ENCODE results near the gene POLR1B. TPM values are rescaled to one million over a fixed set of nuclear protein-coding genes. Genes with fewer than 3 reads are reported as not detected.

Gene POLR1B
- total and polyA plus RNA-seq, 2 experiments from 2014 or later, result 15.4 to 58.3 TPM

DNA sequence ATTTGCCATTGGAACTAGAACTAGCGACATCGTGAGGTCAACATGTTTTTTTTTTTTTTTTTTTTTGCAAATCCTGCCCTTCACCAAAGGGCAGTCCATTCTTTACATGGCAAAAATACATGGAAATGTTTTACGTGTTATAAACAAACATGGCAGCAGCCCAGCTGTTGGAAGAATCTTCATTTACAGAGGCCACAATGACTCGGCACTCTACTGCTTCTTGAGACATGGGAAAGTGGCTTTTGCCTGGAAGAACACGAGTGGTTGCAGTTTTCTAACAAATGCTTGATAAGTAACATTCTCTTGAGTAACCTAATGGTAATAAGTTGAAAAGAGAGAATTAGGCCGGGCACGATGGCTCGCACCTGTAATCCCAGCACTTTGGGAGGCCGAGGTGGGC is 22.8 kb upstream of the POLR1B start:
- H3K4me1 Mint-ChIP-seq, result no peaks in the 10 kb centered on the region
- DNase-seq (ENCODE audit: low spot score), result no peak
- H3K36me3 Mint-ChIP-seq (ENCODE audit: low read depth), result peaks cover 79% of the 10 kb centered on the region

More for the DNA sequence above, 22.8 kb upstream of the POLR1B start:
- Histone ChIP-seq H3K27me3 (ENCODE audit: insufficient read depth) (no peaks in the 10 kb centered on the region), H3K4me2 (no peak overlapping the region), H3K27ac (ENCODE audit: low read depth) (no peak overlapping the region), H3K79me2 (replicated peaks; ENCODE audit: insufficient read depth) (no peaks in the 10 kb centered on the region), H3K4me1 (ENCODE audit: insufficient read depth) (no peaks in the 10 kb centered on the region), H3K4me3 (no peak overlapping the region), H2AFZ (no peak overlapping the region), H3K36me3 (ENCODE audit: insufficient read depth) (peaks cover 10% of the 10 kb centered on the region), H4K20me1 (replicated peaks; ENCODE audit: insufficient read depth) (0 out of 2 replicates have a peak, but pooled peaks cover 4% of the 10 kb centered on the region), H3K9me2 (ENCODE audit: insufficient read depth) (no peaks in the 10 kb centered on the region), H3F3A (replicated peaks; ENCODE audit: low read depth) (no peaks in the 10 kb centered on the region)
- ATAC-seq, result no peak
- TF ChIP-seq ZNF114 (CRISPR knock-in tag; IDR thresholded peaks at IDR 0.05), result no peak
- TF ChIP-seq CREB1 (CRISPR knock-in tag; IDR thresholded peaks at IDR 0.05; ENCODE audit: low read depth), result no peak
- TF ChIP-seq, protein P1, sequence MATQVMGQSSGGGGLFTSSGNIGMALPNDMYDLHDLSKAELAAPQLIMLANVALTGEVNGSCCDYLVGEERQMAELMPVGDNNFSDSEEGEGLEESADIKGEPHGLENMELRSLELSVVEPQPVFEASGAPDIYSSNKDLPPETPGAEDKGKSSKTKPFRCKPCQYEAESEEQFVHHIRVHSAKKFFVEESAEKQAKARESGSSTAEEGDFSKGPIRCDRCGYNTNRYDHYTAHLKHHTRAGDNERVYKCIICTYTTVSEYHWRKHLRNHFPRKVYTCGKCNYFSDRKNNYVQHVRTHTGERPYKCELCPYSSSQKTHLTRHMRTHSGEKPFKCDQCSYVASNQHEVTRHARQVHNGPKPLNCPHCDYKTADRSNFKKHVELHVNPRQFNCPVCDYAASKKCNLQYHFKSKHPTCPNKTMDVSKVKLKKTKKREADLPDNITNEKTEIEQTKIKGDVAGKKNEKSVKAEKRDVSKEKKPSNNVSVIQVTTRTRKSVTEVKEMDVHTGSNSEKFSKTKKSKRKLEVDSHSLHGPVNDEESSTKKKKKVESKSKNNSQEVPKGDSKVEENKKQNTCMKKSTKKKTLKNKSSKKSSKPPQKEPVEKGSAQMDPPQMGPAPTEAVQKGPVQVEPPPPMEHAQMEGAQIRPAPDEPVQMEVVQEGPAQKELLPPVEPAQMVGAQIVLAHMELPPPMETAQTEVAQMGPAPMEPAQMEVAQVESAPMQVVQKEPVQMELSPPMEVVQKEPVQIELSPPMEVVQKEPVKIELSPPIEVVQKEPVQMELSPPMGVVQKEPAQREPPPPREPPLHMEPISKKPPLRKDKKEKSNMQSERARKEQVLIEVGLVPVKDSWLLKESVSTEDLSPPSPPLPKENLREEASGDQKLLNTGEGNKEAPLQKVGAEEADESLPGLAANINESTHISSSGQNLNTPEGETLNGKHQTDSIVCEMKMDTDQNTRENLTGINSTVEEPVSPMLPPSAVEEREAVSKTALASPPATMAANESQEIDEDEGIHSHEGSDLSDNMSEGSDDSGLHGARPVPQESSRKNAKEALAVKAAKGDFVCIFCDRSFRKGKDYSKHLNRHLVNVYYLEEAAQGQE (IDR thresholded peaks at IDR 0.05; ENCODE audit: unreplicated experiment), result no peak
- no peak for TF ChIP-seq NANOG (IDR thresholded peaks at IDR 0.05; ENCODE audit: borderline replicate concordance)
- TF ChIP-seq EZH2 (IDR thresholded peaks at IDR 0.05; ENCODE audit: low read depth, unreplicated experiment), result no peak
- TF ChIP-seq, protein P2, sequence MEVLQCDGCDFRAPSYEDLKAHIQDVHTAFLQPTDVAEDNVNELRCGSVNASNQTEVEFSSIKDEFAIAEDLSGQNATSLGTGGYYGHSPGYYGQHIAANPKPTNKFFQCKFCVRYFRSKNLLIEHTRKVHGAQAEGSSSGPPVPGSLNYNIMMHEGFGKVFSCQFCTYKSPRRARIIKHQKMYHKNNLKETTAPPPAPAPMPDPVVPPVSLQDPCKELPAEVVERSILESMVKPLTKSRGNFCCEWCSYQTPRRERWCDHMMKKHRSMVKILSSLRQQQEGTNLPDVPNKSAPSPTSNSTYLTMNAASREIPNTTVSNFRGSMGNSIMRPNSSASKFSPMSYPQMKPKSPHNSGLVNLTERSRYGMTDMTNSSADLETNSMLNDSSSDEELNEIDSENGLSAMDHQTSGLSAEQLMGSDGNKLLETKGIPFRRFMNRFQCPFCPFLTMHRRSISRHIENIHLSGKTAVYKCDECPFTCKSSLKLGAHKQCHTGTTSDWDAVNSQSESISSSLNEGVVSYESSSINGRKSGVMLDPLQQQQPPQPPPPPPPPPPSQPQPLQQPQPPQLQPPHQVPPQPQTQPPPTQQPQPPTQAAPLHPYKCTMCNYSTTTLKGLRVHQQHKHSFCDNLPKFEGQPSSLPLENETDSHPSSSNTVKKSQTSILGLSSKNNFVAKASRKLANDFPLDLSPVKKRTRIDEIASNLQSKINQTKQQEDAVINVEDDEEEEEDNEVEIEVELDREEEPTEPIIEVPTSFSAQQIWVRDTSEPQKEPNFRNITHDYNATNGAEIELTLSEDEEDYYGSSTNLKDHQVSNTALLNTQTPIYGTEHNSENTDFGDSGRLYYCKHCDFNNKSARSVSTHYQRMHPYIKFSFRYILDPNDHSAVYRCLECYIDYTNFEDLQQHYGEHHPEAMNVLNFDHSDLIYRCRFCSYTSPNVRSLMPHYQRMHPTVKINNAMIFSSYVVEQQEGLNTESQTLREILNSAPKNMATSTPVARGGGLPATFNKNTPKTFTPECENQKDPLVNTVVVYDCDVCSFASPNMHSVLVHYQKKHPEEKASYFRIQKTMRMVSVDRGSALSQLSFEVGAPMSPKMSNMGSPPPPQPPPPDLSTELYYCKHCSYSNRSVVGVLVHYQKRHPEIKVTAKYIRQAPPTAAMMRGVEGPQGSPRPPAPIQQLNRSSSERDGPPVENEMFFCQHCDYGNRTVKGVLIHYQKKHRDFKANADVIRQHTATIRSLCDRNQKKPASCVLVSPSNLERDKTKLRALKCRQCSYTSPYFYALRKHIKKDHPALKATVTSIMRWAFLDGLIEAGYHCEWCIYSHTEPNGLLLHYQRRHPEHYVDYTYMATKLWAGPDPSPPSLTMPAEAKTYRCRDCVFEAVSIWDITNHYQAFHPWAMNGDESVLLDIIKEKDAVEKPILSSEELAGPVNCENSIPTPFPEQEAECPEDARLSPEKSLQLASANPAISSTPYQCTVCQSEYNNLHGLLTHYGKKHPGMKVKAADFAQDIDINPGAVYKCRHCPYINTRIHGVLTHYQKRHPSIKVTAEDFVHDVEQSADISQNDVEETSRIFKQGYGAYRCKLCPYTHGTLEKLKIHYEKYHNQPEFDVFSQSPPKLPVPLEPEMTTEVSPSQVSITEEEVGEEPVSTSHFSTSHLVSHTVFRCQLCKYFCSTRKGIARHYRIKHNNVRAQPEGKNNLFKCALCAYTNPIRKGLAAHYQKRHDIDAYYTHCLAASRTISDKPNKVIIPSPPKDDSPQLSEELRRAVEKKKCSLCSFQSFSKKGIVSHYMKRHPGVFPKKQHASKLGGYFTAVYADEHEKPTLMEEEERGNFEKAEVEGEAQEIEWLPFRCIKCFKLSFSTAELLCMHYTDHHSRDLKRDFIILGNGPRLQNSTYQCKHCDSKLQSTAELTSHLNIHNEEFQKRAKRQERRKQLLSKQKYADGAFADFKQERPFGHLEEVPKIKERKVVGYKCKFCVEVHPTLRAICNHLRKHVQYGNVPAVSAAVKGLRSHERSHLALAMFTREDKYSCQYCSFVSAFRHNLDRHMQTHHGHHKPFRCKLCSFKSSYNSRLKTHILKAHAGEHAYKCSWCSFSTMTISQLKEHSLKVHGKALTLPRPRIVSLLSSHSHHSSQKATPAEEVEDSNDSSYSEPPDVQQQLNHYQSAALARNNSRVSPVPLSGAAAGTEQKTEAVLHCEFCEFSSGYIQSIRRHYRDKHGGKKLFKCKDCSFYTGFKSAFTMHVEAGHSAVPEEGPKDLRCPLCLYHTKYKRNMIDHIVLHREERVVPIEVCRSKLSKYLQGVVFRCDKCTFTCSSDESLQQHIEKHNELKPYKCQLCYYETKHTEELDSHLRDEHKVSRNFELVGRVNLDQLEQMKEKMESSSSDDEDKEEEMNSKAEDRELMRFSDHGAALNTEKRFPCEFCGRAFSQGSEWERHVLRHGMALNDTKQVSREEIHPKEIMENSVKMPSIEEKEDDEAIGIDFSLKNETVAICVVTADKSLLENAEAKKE (CRISPR knock-in tag; IDR thresholded peaks at IDR 0.05), result no peak
- no peak for TF ChIP-seq JUNB (IDR thresholded peaks at IDR 0.05; ENCODE audit: unreplicated experiment)
- TF ChIP-seq STAT1 (IDR thresholded peaks at IDR 0.05; ENCODE audit: unreplicated experiment), result no peak
- no peak for TF ChIP-seq POLR2AphosphoS5 (IDR thresholded peaks at IDR 0.05; ENCODE audit: low read depth)
- no peak for TF ChIP-seq ZNF331 (CRISPR knock-in tag; IDR thresholded peaks at IDR 0.05; ENCODE audit: low read depth)
- no peak for TF ChIP-seq EZH2phosphoT487 (IDR thresholded peaks at IDR 0.05; ENCODE audit: unreplicated experiment)
- TF ChIP-seq, protein P3, sequence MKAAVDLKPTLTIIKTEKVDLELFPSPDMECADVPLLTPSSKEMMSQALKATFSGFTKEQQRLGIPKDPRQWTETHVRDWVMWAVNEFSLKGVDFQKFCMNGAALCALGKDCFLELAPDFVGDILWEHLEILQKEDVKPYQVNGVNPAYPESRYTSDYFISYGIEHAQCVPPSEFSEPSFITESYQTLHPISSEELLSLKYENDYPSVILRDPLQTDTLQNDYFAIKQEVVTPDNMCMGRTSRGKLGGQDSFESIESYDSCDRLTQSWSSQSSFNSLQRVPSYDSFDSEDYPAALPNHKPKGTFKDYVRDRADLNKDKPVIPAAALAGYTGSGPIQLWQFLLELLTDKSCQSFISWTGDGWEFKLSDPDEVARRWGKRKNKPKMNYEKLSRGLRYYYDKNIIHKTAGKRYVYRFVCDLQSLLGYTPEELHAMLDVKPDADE (IDR thresholded peaks at IDR 0.05), result no peak
- TF ChIP-seq, protein P4, sequence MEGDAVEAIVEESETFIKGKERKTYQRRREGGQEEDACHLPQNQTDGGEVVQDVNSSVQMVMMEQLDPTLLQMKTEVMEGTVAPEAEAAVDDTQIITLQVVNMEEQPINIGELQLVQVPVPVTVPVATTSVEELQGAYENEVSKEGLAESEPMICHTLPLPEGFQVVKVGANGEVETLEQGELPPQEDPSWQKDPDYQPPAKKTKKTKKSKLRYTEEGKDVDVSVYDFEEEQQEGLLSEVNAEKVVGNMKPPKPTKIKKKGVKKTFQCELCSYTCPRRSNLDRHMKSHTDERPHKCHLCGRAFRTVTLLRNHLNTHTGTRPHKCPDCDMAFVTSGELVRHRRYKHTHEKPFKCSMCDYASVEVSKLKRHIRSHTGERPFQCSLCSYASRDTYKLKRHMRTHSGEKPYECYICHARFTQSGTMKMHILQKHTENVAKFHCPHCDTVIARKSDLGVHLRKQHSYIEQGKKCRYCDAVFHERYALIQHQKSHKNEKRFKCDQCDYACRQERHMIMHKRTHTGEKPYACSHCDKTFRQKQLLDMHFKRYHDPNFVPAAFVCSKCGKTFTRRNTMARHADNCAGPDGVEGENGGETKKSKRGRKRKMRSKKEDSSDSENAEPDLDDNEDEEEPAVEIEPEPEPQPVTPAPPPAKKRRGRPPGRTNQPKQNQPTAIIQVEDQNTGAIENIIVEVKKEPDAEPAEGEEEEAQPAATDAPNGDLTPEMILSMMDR (conservative IDR thresholded peaks at IDR 0.05; ENCODE audit: low read depth in 2 of 2), result no peak
- H3K9me3 Mint-ChIP-seq, result peaks cover 6% of the 10 kb centered on the region; the same call in 2 of the 3 replicates
- no peak overlapping the region for H3K27ac Mint-ChIP-seq
- no peak overlapping the region for H3K4me3 Mint-ChIP-seq
- H3K27me3 Mint-ChIP-seq (ENCODE audit: insufficient read depth, low read depth, poor library complexity), result peaks cover 5% of the 10 kb centered on the region

Data from GM23338 (cell line).